Vagina (tissue), 2 donors: ENCODE measurements around the gene SKP2. TPM values are rescaled to one million over a fixed set of nuclear protein-coding genes. Genes with fewer than 3 reads are reported as not detected.
"Not testable (repeated sequence)": the region's sequence is repeated elsewhere in the genome, so short reads cannot be mapped to it uniquely, and the experiment has no call there.

ENCODE experiments used
- DNase-seq, 2 donors: peaks; one replicate each; pipeline ENCODE4 v3.0.0-alpha.2; 2017; ENCODE audit errors: extremely low spot score in 2 of 2
- H3K27ac ChIP-seq: fragments of 200-600 bp; sonication (generic); one replicate; pipeline ENCODE4 v1.5.1; 2019
- H3K27me3 ChIP-seq: fragments of 200-600 bp; sonication (generic); one replicate; pipeline ENCODE4 v1.5.1; 2019
- H3K36me3 ChIP-seq, 2 donors: fragments of 200-600 bp; sonication (generic); one replicate each; pipeline ENCODE4 v1.5.1; 2017 to 2019
- H3K4me1 ChIP-seq: fragments of 200-600 bp; sonication (generic); one replicate; pipeline ENCODE4 v1.5.1; 2019
- H3K4me3 ChIP-seq, 2 donors: fragments of 200-600 bp; sonication (generic); 1 replicate in 1 of 2; 2 replicates in 1 of 2; pipeline ENCODE4 v1.5.1; 2016 to 2019
- H3K9me3 ChIP-seq: fragments of 200-600 bp; sonication (generic); one replicate; pipeline ENCODE4 v1.5.1; 2019
- POLR2A ChIP-seq, 2 donors: fragments of 450-650 bp; IDR thresholded peaks; one replicate each; pipeline ENCODE4 v1.6.1; 2017; ENCODE audit warnings: antibody characterized with exemption in 2 of 2, mild to moderate bottlenecking in 2 of 2, moderate library complexity in 2 of 2
- POLR2AphosphoS5 ChIP-seq, 2 donors: sonication (generic); formaldehyde crosslinking; IDR thresholded peaks; one replicate each; pipeline ENCODE4 v1.9.0; 2017; ENCODE audit warnings: antibody characterized with exemption in 2 of 2, mild to moderate bottlenecking in 2 of 2, low read depth in 1 of 2; ENCODE audit not compliant: insufficient read depth in 1 of 2
- intact Hi-C: fragments of 100-400 bp; cut with DNase I; formaldehyde crosslinking; loops from one replicate; pipeline ENCODE4 v1.15.1; 2023
- total RNA-seq: library from RNA; depleted of rRNA; stranded (reverse); fragments of >200 nt; gene quantifications from one replicate; pipeline ENCODE4 v1.2.3, GENCODE V29; 2016
- TF ChIP-seq, protein P1 (sequence below), 3 experiments: fragments of 450-650 bp in 2 of 3; fragments of 200-600 bp in 1 of 3; sonication (generic) in 1 of 3; IDR thresholded peaks; one replicate each; pipeline ENCODE4 v1.5.1; 2017 to 2019; ENCODE audit warnings: antibody characterized with exemption in 3 of 3, mild to moderate bottlenecking in 2 of 3, moderate library complexity in 2 of 3

The SKP2 gene
- total RNA-seq, 1 donor from 2014 or later, result 12.0 TPM

- Histone ChIP-seq H3K27ac (no peak overlapping the region), H3K4me1 (no peaks in the 10 kb centered on the region), H3K36me3 (peaks cover 0 to 5% of the 10 kb centered on the region in 2 donors), H3K27me3 (no peaks in the 10 kb centered on the region), H3K9me3 (no peaks in the 10 kb centered on the region), H3K4me3 (no peak overlapping the region)
- intact Hi-C loops, result no loop called here
- no peak for DNase-seq
- TF ChIP-seq, protein P1, sequence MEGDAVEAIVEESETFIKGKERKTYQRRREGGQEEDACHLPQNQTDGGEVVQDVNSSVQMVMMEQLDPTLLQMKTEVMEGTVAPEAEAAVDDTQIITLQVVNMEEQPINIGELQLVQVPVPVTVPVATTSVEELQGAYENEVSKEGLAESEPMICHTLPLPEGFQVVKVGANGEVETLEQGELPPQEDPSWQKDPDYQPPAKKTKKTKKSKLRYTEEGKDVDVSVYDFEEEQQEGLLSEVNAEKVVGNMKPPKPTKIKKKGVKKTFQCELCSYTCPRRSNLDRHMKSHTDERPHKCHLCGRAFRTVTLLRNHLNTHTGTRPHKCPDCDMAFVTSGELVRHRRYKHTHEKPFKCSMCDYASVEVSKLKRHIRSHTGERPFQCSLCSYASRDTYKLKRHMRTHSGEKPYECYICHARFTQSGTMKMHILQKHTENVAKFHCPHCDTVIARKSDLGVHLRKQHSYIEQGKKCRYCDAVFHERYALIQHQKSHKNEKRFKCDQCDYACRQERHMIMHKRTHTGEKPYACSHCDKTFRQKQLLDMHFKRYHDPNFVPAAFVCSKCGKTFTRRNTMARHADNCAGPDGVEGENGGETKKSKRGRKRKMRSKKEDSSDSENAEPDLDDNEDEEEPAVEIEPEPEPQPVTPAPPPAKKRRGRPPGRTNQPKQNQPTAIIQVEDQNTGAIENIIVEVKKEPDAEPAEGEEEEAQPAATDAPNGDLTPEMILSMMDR (IDR thresholded peaks at IDR 0.05), result no peak
- TF ChIP-seq POLR2AphosphoS5 (IDR thresholded peaks at IDR 0.05; ENCODE audit: insufficient read depth in 1 of 2, low read depth in 1 of 2) (no peak), POLR2A (IDR thresholded peaks at IDR 0.05) (no peak)
Measured at GRCh38 chr5:36181774-36182173, 29.9 kb downstream of the SKP2 start.

- intact Hi-C loops, H3K27ac ChIP-seq, H3K4me3 ChIP-seq, H3K4me1 ChIP-seq, H3K27me3 ChIP-seq, H3K36me3 ChIP-seq, DNase-seq, H3K9me3 ChIP-seq: not testable (repeated sequence)
Measured at GRCh38 chr5:36184408-36184807, 32.5 kb downstream of the SKP2 start.

DNA sequence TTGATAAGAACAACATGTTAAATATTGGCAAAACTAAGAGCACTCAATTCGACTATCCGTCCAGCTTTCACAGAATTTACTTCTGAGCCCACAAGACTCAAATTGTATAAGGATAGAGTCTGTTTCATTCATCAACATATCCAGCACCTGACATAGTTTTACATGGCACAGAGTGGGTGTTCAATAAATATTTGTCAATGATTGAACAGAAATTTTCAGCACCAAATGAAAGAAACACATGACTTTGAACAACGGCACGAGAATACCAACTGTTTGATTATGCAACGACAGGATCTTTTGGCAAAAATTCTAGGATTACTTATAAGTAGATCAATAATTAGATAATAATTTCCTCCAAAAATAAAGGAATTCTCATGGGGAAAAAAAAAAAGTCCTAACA, 41.8 kb downstream of the SKP2 start:
- no peaks in the 10 kb centered on the region for H3K27me3 ChIP-seq

GRCh38 chr5:36198281-36198680, 46.4 kb downstream of the SKP2 start:
- no peak for DNase-seq
- intact Hi-C loops, result no loop called here
- H3K4me3 ChIP-seq, result no peak overlapping the region

More for the DNA sequence above, 41.8 kb downstream of the SKP2 start:
- H3K4me1 ChIP-seq, result no peaks in the 10 kb centered on the region
- H3K36me3 ChIP-seq, result peaks cover 0 to 17% of the 10 kb centered on the region in 2 donors
- H3K4me3 ChIP-seq, result no peak overlapping the region
- DNase-seq, result no peak
- TF ChIP-seq, protein P1 (IDR thresholded peaks at IDR 0.05), result no peak
- TF ChIP-seq POLR2AphosphoS5 (IDR thresholded peaks at IDR 0.05; ENCODE audit: insufficient read depth in 1 of 2, low read depth in 1 of 2), result no peak
- no peak for TF ChIP-seq POLR2A (IDR thresholded peaks at IDR 0.05)
- no peaks in the 10 kb centered on the region for H3K9me3 ChIP-seq
- intact Hi-C loops, result no loop called here
- H3K27ac ChIP-seq, result no peak overlapping the region

DNA sequence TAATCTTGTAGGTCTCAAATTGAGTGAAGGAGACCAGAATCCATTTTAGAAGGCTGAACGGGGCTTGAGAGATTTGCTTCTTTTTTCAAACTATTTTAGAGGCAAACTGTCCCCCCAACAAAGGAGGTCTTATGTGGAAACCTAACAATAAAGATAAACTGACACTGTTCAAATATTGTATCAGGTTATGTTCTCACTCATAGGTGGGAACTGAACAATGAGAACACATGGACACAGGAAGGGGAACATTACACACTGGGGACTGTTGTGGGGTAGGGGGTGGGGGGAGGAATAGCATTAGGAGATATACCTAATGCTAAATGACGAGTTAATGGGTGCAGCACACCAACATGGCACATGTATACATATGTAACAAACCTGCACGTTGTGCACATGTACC, 46.9 kb downstream of the SKP2 start:
- H3K9me3 ChIP-seq, H3K4me3 ChIP-seq, intact Hi-C loops, DNase-seq, H3K27me3 ChIP-seq, H3K4me1 ChIP-seq, H3K27ac ChIP-seq: not testable (repeated sequence)
- H3K36me3 ChIP-seq, result peaks cover 0 to 41% of the 10 kb centered on the region in 2 donors

More at GRCh38 chr5:36198281-36198680, 46.4 kb downstream of the SKP2 start:
- Histone ChIP-seq H3K27ac (no peak overlapping the region), H3K36me3 (peaks cover 0 to 36% of the 10 kb centered on the region in 2 donors), H3K9me3 (no peaks in the 10 kb centered on the region), H3K27me3 (no peaks in the 10 kb centered on the region), H3K4me1 (no peaks in the 10 kb centered on the region)
- TF ChIP-seq POLR2AphosphoS5 (IDR thresholded peaks at IDR 0.05; ENCODE audit: insufficient read depth in 1 of 2, low read depth in 1 of 2) (no peak), POLR2A (IDR thresholded peaks at IDR 0.05) (no peak)
- TF ChIP-seq, protein P1 (IDR thresholded peaks at IDR 0.05), result no peak

- no peak for DNase-seq
- no peak overlapping the region for H3K27ac ChIP-seq
- H3K4me1 ChIP-seq, result no peaks in the 10 kb centered on the region
- intact Hi-C loops, result no loop called here
- H3K36me3 ChIP-seq, result peaks cover 0 to 47% of the 10 kb centered on the region in 2 donors
- H3K4me3 ChIP-seq, result no peak overlapping the region
- no peaks in the 10 kb centered on the region for H3K9me3 ChIP-seq
- TF ChIP-seq POLR2AphosphoS5 (IDR thresholded peaks at IDR 0.05; ENCODE audit: insufficient read depth in 1 of 2, low read depth in 1 of 2) (no peak), POLR2A (IDR thresholded peaks at IDR 0.05) (no peak)
- TF ChIP-seq, protein P1 (IDR thresholded peaks at IDR 0.05), result no peak
- no peaks in the 10 kb centered on the region for H3K27me3 ChIP-seq
Measured at GRCh38 chr5:36199620-36200019, 47.7 kb downstream of the SKP2 start.
